H54 (cell line): ENCODE results near the gene MASTL.
"Not testable (repeated sequence)": the region's sequence is repeated elsewhere in the genome, so short reads cannot be mapped to it uniquely, and the experiment has no call there.

ENCODE experiments used
- DNase-seq: peaks from one replicate; pipeline ENCODE4 v3.0.0; 2011; ENCODE audit warnings: low spot score, mixed read lengths; ENCODE audit not compliant: insufficient read length
- FAIRE-seq: peaks from 3 replicates; lab custom pipeline; 2011; peaks lifted over from hg19 to GRCh38; lab: Jason Lieb, UNC
- POLR2A ChIP-seq: IDR thresholded peaks from 2 replicates; pipeline ENCODE4 v1.6.1; 2011; ENCODE audit warnings: low read depth, mild to moderate bottlenecking, low read length

Gene MASTL

DNA sequence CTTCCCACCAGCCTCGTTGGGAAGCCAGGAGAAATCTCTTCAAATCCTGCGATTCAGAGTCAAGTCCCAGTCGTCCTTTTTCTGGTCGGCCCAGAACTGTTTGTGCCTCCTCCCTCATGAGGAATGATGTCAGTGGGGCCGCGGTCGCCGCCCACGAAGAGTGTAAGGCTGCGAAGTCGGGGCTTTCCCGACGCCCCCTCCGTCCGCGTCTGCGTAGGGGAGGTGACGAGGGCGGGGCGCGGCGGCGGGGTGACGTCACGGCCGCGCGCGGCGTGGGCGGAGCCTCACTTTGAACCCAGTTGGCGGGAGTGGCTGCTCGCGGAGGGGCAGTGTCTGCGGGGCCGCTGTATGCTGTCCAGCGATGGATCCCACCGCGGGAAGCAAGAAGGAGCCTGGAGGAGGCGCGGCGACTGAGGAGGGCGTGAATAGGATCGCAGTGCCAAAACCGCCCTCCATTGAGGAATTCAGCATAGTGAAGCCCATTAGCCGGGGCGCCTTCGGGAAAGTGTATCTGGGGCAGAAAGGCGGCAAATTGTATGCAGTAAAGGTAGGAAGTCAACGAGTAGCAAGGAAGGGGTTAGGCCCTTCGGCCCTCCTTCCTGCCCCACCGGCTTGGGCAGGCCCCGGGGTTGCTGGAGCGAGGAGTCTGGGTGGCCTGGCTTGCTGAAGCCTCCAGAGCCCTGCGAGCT, at the start of gene MASTL:
Gene MASTL, plus strand, starts transcription at position 287 of the 689 bp plus-strand sequence. Its CDS starts 75 bp downstream, at position 362.
- peak; percentile 60 for TF ChIP-seq POLR2A
- peak; percentile 75 for DNase-seq
- FAIRE-seq = peak; percentile 33

DNA sequence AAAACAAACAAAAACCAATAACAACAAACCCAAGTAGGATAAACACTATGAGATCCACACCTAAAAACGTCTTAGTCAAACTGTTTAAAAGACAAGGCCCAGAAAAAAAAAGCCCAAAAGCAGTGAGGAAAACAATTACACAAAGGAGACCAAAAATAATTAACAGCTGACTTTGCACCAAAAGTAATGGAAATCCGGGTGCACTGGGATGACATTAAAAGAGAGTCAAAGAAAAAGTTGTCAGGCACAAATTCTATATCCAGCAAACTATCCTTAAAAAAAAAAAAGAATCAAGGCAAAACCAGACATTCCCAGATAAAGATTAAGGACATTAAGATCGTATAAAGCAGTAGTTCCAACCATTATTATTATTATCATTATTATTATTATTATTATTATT, 47.0 kb upstream of the MASTL start:
- no peak for FAIRE-seq
- TF ChIP-seq POLR2A = no peak
- DNase-seq = no peak

DNA sequence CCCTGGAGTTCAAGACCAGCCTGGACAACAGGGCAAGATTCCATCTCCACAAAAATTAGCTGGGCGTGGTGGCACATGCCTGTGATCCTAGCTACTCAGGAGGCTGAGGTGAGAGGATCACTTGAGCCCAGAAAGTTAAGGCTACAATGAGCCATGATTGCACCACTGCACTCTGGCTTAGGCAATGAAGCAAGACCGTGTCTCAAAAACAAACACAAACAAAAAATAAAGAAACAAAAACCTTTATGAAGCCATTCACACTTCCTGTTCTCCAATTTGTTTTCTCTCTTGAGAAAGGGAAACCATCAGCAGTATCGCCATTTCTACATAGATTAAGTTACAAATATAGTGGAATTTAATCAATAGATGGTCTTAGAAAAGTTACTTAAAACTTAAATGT, 20.8 kb upstream of the MASTL start:
- FAIRE-seq = no peak
- no peak for TF ChIP-seq POLR2A
- DNase-seq = no peak

GRCh38 chr10:27138277-27138676, 16.9 kb upstream of the MASTL start:
- TF ChIP-seq POLR2A = no peak
- FAIRE-seq (no peak), DNase-seq (no peak)

DNA sequence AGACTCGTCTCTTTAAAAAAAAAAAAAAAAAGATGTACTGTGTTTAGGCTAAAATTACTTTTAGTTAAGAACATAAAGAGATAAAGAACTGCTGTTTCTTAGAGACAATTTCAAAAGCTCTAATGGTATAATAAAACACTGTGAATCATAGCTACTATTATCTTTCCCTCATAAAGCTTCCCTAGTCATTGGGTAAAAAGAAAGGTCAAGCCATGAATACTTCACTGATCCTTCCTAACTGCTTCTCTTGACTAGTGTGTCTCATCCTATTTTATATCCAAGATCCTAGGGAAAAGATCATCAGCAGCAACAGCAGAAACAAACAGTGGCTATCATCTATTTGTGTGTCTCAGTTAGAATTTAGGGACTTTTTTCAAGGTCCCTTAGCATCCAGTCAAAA, 11.5 kb upstream of the MASTL start:
- FAIRE-seq (no peak), DNase-seq (no peak)
- TF ChIP-seq POLR2A = no peak

GRCh38 chr10:27145937-27146336, 9.2 kb upstream of the MASTL start:
- no peak for TF ChIP-seq POLR2A
- DNase-seq (no peak), FAIRE-seq (no peak)

GRCh38 chr10:27147701-27148100, 7.5 kb upstream of the MASTL start:
- DNase-seq (no peak), FAIRE-seq (no peak)
- no peak for TF ChIP-seq POLR2A

DNA sequence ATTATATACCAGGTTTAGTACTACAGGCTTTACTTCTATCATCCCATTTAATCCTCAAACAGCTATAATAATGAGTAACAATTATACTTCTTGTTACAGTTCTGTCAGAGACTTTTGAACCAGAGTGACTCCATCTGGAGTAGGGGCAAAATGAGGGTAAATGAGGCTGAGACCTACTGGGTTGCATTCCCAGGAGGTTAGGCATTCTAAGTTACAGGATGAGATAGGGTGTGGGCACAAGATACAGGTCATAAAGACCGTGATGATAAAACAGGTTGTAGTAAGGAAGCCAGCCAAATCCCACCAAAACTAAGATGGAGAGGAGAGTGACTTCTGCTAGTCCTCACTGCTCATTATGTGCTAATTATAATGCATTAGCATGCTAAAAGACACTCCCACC, 4.9 kb upstream of the MASTL start:
- FAIRE-seq (no peak), DNase-seq (no peak)
- no peak for TF ChIP-seq POLR2A

- DNase-seq (no peak), FAIRE-seq (no peak)
- TF ChIP-seq POLR2A = no peak
Observed at GRCh38 chr10:27152687-27153086, 2.5 kb upstream of the MASTL start.

DNA sequence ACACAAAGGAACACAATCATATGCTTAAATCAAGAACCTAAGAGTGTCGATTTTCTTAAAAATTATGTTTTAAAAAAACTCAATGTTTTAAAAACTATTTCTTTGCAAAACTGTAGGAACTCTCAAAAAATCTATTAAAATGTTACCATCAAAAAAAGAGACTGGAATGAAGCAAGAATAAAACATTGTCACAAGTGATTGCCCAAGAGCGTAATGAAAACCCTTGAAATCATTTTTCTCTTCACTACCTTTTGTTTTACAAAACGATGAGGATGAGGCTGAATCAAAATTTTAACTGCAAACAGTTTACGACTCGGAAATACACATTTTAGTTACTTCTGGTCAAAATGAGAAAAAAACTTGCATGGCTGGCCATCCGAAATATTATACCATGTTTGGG, 1.8 kb upstream of the MASTL start:
- DNase-seq = no peak

GRCh38 chr10:27153845-27154193, 1.3 kb upstream of the MASTL start:
- FAIRE-seq (no peak), DNase-seq (peak; percentile 10)
- TF ChIP-seq POLR2A = no peak

More for the DNA sequence above, 1.8 kb upstream of the MASTL start:
- FAIRE-seq = no peak
- TF ChIP-seq POLR2A = no peak

- FAIRE-seq, DNase-seq: not testable (repeated sequence)
Observed at GRCh38 chr10:27156566-27156965, 1.4 kb downstream of the MASTL start.

GRCh38 chr10:27157150-27157549, 2.0 kb downstream of the MASTL start:
- TF ChIP-seq POLR2A = no peak
- FAIRE-seq (no peak), DNase-seq (no peak)

DNA sequence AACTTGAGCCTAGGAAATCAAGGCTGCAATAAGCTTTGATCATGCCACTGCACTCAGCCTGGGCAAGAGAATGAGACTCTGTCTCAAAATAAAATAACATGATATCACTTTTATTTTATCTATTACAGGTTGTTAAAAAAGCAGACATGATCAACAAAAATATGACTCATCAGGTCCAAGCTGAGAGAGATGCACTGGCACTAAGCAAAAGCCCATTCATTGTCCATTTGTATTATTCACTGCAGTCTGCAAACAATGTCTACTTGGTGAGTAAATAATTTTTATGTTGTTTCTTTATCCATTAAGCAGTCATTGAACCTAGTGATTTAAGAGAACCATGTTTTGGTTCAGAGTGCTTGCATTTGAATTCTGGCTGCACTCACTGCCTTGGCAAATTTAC, 3.3 kb downstream of the MASTL start:
- TF ChIP-seq POLR2A = no peak
- DNase-seq (peak; percentile 7), FAIRE-seq (no peak)

- TF ChIP-seq POLR2A = no peak
- FAIRE-seq (no peak), DNase-seq (no peak)
Observed at GRCh38 chr10:27169849-27170248, 14.7 kb downstream of the MASTL start.

GRCh38 chr10:27188259-27188658, 33.1 kb downstream of the MASTL start:
- FAIRE-seq (no peak), DNase-seq (no peak)
- TF ChIP-seq POLR2A = no peak
